GM18951 (cell line): ENCODE data around the gene NLK.
"Not testable (repeated sequence)": the region's sequence is repeated elsewhere in the genome, so short reads cannot be mapped to it uniquely, and the experiment has no call there.

Source experiments
- POLR2A ChIP-seq: IDR thresholded peaks from 4 replicates; pipeline ENCODE4 v1.6.1; 2011; ENCODE audit warnings: mild to moderate bottlenecking; ENCODE audit not compliant: insufficient read length, insufficient read depth; ENCODE audit errors: extremely low read depth
- in situ Hi-C: fragments of 300-500 bp; cut with MboI; formaldehyde crosslinking; loops from one replicate; pipeline ENCODE4 v1.12.0; 2022; ENCODE audit warnings: low sequenced_read_pairs, mixed read lengths, inconsistent platforms; ENCODE audit not compliant: unreplicated experiment

Gene NLK

DNA sequence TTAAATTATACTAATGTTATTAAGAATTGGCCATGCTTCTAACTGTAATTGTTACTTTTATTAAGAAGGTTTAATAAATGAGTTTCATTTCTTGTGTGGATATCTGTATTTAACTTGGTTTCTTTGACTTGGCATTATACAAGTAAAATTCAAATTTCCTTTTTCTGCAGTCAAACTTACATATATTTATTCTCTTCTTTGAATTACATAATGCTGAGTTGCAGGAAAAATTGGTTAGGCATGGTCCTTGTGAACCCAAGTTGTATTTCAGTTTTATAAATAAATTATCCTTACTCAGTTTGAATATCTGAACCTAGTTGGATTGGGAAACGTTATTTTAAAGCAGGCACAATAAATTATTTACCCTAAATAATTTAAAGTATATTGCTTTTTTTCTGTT lies 54.8 kb downstream of the NLK start:
- no peak for TF ChIP-seq POLR2A
- in situ Hi-C loops: no loop called here

DNA sequence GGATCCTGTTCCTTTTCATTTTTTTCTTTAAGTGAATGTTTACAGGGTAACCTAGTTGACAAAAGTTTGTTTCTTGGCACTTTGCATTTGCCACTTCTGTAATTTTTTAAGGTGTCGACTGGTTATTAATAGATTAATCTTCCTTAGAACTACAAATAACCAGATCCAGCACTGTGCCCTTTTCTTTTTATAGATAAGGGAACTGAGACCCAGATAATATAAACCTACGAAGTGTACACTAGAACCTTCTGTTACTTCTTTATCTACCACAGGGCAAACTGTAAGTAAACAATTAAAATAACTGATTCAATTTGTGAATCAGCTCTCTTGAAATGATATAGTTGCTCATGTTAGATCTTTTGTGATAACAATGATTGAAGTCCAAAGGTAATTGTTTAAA lies 55.4 kb downstream of the NLK start:
- TF ChIP-seq POLR2A: no peak
- in situ Hi-C loops: no loop called here

GRCh38 chr17:28098591-28098990 lies 56.1 kb downstream of the NLK start:
- in situ Hi-C loops: not testable (repeated sequence)

- TF ChIP-seq POLR2A: no peak
- in situ Hi-C loops: no loop called here
Observed at GRCh38 chr17:28100251-28100650, 57.8 kb downstream of the NLK start.

DNA sequence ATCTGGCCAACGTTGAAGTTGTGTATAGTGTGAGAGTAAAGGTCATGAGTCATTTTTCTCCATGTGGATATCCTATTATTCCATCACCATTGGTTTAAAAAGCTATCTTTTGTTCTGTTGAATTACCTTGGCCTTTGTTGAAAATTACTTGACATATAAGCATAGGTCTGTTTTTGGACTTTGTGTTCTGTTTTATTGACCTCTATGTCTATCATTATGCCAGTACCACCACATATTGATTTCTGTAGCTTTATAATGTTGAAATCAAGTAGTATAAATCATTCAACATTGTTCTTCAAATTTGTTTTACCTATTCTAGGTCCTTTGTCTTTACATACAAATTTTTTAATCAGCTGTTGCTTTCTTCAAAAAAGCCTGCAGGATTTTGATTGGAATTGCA lies 58.5 kb downstream of the NLK start:
- in situ Hi-C loops: no loop called here

DNA sequence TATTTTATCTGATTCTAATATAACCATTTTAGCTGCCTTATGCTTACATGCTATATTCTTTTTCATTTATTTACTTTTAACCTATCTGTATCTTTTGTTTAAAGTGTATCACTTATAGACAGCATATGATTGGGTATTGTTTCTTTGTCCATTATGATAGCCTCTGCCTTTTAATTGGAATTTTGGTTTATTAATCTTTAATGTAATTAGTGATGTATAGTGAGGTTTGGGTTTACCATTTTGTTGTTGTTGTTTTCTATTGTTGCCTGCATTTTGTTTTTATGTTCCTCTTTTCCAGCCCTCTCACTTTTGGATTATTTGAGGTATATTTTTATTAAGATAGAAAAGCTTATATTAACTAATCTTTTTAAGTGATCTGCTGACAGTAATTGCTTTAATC lies 59.4 kb downstream of the NLK start:
- in situ Hi-C loops: no loop called here
- TF ChIP-seq POLR2A: no peak

More for the DNA sequence above, 58.5 kb downstream of the NLK start:
- no peak for TF ChIP-seq POLR2A

- in situ Hi-C loops: no loop called here
- TF ChIP-seq POLR2A: no peak
Observed at GRCh38 chr17:28105501-28105900, 63.0 kb downstream of the NLK start.

DNA sequence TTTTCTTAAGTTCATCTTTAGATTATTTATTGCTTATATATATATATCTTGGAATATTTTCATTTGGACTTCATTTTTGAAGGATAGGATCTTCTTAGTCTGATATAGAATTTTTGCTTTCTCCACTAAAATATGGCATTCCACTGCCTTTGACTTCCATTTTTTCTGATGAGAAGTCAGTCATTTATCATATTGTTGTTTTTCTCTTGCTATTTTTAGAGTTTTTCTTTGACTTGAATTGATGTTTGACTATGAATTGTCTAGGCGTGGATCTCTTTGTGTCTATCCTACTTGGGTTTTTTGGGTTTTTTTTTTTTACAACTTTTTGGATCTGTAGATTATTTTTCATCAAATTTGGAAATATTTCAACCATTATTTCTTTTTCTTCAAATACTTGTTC lies 67.7 kb downstream of the NLK start:
- in situ Hi-C loops: no loop called here
- TF ChIP-seq POLR2A: no peak

GRCh38 chr17:28112181-28112580 lies 69.7 kb downstream of the NLK start:
- in situ Hi-C loops: no loop called here
- TF ChIP-seq POLR2A: no peak

GRCh38 chr17:28112606-28113005 lies 70.1 kb downstream of the NLK start:
- in situ Hi-C loops: no loop called here

GRCh38 chr17:28113269-28113668 lies 70.8 kb downstream of the NLK start:
- in situ Hi-C loops: no loop called here
- TF ChIP-seq POLR2A: no peak

More at GRCh38 chr17:28112606-28113005, 70.1 kb downstream of the NLK start:
- TF ChIP-seq POLR2A: no peak

DNA sequence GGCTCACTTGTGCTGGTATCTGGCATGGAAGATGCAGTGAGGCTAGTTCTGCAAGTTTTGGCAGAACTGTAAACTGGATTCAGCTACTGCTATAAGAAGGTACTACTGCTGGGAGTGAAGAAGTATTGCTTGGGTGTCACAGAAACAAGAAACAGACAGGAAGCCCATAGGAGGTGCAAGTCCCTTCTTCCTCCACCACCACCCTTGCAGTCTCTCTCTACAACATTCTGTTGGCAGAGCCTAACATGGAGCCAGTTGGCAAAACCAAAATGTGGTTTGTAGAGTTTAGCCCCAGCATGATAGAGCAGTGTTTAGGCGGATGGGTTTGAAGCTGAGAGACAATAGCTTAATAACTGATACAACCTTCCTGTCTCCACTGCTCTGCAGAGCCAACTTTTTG lies 72.6 kb downstream of the NLK start:
- no peak for TF ChIP-seq POLR2A
- in situ Hi-C loops: no loop called here

GRCh38 chr17:28117304-28117703 lies 74.8 kb downstream of the NLK start:
- no peak for TF ChIP-seq POLR2A
- in situ Hi-C loops: no loop called here

DNA sequence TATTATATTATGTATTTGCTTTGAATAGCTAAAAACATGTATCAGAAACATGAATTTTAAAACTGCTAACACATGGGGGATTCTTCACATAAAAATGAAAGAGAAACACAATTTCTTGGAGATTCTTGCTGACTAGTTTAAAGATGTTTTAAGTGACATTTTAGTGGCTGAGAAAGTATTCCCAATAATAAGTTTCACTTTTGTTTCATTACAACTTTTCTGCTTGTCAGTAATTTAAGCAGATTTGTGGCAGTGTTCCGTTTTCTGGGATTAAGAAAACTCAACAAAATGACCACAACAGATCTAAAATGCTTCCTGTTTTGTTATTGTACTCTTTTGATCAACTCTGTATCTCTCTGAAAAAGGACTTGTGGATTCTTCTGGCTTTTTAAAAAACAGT lies 75.9 kb downstream of the NLK start:
- TF ChIP-seq POLR2A: no peak
- in situ Hi-C loops: no loop called here

DNA sequence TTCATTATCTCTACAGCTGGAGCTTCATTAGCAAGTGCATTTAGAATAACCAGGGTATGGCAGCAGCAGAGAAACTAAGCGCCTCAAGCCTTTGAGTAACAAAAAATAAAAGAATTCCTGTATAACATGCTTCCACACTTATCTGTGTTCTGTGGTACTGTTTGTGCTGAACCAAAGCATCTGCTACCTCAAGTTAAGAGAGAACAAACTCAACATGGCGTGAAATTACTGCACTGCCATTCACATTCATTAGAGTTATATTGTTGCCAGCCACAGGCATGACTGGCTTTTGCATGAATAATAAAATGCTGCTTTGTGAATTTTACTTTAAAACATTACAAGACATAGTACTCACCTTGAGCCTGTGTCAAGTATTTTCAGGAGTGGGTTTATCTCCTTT lies 76.6 kb downstream of the NLK start:
- TF ChIP-seq POLR2A: no peak
- in situ Hi-C loops: no loop called here
